ENCODE measurements around the gene CDKN2AIP. TPM values are rescaled to one million over a fixed set of nuclear protein-coding genes. Genes with fewer than 3 reads are reported as not detected.
"Not testable (repeated sequence)": the region's sequence is repeated elsewhere in the genome, so short reads cannot be mapped to it uniquely, and the experiment has no call there.

The CDKN2AIP gene
- polyA plus RNA-seq, 3 donors, result 38.7 to 42.9 (median 39.4) TPM

GRCh38 chr4:183445097-183445428 is 627 bp downstream of the CDKN2AIP start:
- no peak for DNase-seq (ENCODE audit: low read depth in 3 of 3, low spot score in 2 of 3)

- DNase-seq (ENCODE audit: low read depth in 3 of 3, low spot score in 2 of 3), result no peak
Observed at GRCh38 chr4:183447646-183448045, 3.2 kb downstream of the CDKN2AIP start.

GRCh38 chr4:183448436-183448835 is 4.0 kb downstream of the CDKN2AIP start:
- DNase-seq (ENCODE audit: low read depth in 3 of 3, low spot score in 2 of 3), result no peak

- no peak for DNase-seq (ENCODE audit: low read depth in 3 of 3, low spot score in 2 of 3)
Observed at GRCh38 chr4:183449193-183449882, 4.9 kb downstream of the CDKN2AIP start.

- DNase-seq (ENCODE audit: low read depth in 3 of 3, low spot score in 2 of 3), result no peak
Observed at GRCh38 chr4:183450108-183450507, 5.7 kb downstream of the CDKN2AIP start.

- DNase-seq (ENCODE audit: low read depth in 3 of 3, low spot score in 2 of 3), result no peak
Observed at GRCh38 chr4:183455431-183456195, 11.2 kb downstream of the CDKN2AIP start.

- DNase-seq (ENCODE audit: low read depth in 3 of 3, low spot score in 2 of 3), result no peak
Observed at GRCh38 chr4:183458005-183458404, 13.6 kb downstream of the CDKN2AIP start.

GRCh38 chr4:183463903-183464619 is 19.6 kb downstream of the CDKN2AIP start:
- DNase-seq (ENCODE audit: low read depth in 3 of 3, low spot score in 2 of 3), result not testable (repeated sequence)

- DNase-seq (ENCODE audit: low read depth in 3 of 3, low spot score in 2 of 3), result not testable (repeated sequence)
Observed at GRCh38 chr4:183465879-183466278, 21.4 kb downstream of the CDKN2AIP start.

GRCh38 chr4:183467246-183467645 is 22.8 kb downstream of the CDKN2AIP start:
- no peak for DNase-seq (ENCODE audit: low read depth in 3 of 3, low spot score in 2 of 3)

- no peak for DNase-seq (ENCODE audit: low read depth in 3 of 3, low spot score in 2 of 3)
Observed at GRCh38 chr4:183468210-183469095, 24.0 kb downstream of the CDKN2AIP start.

- no peak for DNase-seq (ENCODE audit: low read depth in 3 of 3, low spot score in 2 of 3)
Observed at GRCh38 chr4:183469285-183469684, 24.8 kb downstream of the CDKN2AIP start.

- no peak for DNase-seq (ENCODE audit: low read depth in 3 of 3, low spot score in 2 of 3)
Observed at GRCh38 chr4:183469936-183470335, 25.5 kb downstream of the CDKN2AIP start.

- DNase-seq (ENCODE audit: low read depth in 3 of 3, low spot score in 2 of 3), result no peak
Observed at GRCh38 chr4:183470821-183471220, 26.4 kb downstream of the CDKN2AIP start.

- DNase-seq (ENCODE audit: low read depth in 3 of 3, low spot score in 2 of 3), result peak; percentile 56 to 67 (median 63)
Observed at GRCh38 chr4:183471946-183472708, 27.7 kb downstream of the CDKN2AIP start.

GRCh38 chr4:183478123-183478522 is 33.7 kb downstream of the CDKN2AIP start:
- DNase-seq (ENCODE audit: low read depth in 3 of 3, low spot score in 2 of 3), result no peak

- no peak for DNase-seq (ENCODE audit: low read depth in 3 of 3, low spot score in 2 of 3)
Observed at GRCh38 chr4:183478926-183479325, 34.5 kb downstream of the CDKN2AIP start.

GRCh38 chr4:183482515-183483095 is 38.2 kb downstream of the CDKN2AIP start:
- DNase-seq (ENCODE audit: low read depth in 3 of 3, low spot score in 2 of 3), result not testable (repeated sequence)

- DNase-seq (ENCODE audit: low read depth in 3 of 3, low spot score in 2 of 3), result no peak
Observed at GRCh38 chr4:183483997-183484396, 39.6 kb downstream of the CDKN2AIP start.

Data from right renal cortex interstitium (tissue), 3 donors.